NCI-H1417 (cell line): ENCODE measurements around the gene MELTF.
A peak's percentile ranks its signal among the peaks of the same experiment; 100 is the strongest.

Experiments used
- DNase-seq, 3 experiments: peaks; one replicate each; lab custom pipeline; 2025; lab: John Stamatoyannopoulos, UW

Gene MELTF

DNA sequence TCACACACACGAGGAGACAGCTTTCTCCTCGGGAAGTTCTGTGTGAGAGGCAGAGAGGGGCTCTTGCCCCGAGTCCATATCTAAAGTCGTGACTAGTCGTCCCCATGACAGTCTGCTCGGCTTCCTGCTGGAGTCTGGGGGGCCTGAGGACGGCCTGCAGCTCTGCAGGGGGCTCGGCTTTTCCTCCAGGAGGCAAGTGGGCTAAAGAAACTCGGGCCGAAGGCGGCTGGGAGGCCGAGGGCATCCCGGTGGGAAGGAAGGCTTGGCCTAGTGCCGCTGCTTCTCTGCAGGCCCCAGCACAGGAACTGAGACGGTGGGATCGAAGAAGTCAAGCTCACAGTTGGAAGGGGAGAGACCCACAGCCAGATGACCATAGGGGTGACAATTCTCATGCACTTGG, 35.6 kb downstream of the MELTF start:
- DNase-seq = no peak

DNA sequence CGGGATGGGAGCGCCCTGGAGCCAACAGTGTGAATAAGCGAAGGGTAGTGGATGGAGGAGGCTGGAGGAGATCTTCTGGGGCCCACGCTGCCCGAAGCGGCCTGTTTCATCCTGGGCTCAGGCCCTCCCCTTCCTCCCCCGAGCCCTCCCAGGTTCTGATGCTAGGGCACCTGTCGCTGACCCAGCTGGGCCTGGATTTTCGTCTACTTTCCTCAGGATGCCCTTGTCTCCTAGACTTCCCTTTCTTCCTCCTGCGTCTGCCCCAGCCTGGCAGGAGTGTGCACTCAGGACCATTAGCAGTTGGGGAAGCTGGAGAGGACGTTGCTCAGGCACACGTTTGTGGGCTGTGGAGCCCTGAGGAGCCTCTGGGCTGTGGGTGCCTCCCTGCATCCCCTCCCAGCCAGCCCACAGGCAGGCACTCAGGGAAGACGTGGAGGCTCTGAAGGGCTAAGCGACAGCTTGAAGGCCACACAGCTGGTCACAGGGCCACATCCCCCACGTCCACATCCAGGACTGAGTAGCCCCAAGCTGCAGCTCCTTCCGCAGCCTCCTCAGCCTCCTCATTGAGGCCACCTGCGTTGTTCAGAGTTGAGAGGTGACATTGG, 37.1 kb downstream of the MELTF start:
- no peak for DNase-seq

DNA sequence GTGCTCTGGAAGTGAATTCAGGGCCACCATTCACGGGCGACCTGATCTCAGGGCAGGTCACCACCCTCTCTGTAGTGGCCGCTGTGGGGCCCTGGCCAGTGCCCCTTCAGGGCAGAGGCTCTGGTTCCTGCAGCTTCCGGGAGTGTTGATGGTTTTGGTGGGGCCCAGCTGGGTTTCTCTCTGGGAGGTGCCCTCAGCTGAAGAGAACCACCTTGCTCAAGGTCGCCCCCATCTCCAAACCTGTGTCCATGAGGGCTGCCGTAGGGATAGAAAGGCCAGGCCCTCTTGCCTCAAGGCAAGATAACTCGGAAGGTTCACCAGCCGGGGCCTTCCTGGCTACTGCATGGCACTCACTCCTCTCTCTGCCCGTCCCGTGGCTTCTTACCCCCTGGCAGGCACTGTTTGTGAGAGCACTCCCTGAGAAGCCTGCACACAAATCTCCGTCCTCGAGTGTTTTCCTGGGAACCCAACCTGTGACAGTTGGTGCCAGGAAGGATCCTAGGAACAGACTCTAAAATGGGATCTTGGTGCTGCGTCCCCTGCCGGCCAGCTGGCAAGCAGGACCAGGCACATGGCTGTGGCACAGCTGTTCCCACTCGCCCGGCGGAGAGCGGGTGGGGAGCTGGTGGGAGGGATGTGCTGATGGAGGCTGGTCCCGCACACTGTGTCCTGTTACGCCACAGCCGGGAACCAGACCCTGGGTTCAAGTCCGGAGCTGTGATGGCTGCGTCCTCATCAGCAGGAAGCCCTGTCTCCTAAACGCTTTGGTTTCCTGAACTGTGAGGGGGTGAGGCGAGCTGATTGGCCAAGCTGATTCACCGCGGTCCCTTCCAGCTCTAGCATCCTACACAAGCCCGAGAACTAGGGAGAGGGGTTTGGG, 37.8 kb downstream of the MELTF start:
- DNase-seq = no peak

DNA sequence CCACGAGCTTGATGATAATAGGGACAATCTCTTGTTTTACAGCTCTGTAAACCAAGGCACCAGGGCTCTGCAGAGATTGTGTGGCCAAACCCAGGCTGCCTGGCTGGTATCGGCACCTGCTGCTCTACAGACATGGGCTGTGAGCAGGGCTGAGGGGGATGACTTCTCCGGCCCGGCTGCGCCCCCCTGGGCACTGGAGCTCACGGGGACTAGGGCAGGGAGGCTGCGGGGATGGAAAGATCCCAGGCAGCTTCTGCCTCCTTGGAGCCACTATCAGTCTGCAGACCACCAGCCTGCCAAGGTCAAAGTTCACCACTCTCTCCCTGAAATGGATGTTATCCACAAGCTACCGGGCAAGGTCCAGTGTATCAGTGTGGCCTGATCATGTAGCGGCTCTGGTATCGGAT, 39.0 kb downstream of the MELTF start:
- DNase-seq = no peak

DNA sequence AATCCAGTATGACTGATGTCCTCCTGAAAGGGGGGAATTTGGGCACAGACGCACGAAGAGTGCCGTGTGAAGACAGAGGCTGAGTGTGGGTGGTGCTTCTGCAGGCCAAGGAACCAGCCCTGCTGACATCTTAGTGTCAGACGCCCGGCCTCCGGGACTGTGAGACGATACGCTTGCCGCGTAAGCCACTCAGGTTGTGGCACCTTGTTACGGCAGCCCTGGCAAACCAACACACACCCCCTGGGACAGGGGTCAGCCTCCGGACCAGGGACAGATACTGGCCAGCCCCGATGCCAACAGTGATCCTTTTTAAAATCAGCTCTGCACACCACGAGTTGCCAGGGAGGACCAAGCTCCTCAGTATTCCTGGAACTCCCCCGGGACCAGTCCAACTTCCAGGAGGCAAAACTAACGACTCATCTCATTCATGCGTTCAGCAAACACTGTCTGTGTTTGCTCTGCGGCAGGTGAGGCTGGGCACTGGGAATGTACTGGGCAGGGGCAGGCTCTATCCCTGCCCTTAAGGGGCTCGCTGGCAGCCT, 39.8 kb downstream of the MELTF start:
- peak in 2 of 3 experiments; percentile 24 to 87 for DNase-seq

DNA sequence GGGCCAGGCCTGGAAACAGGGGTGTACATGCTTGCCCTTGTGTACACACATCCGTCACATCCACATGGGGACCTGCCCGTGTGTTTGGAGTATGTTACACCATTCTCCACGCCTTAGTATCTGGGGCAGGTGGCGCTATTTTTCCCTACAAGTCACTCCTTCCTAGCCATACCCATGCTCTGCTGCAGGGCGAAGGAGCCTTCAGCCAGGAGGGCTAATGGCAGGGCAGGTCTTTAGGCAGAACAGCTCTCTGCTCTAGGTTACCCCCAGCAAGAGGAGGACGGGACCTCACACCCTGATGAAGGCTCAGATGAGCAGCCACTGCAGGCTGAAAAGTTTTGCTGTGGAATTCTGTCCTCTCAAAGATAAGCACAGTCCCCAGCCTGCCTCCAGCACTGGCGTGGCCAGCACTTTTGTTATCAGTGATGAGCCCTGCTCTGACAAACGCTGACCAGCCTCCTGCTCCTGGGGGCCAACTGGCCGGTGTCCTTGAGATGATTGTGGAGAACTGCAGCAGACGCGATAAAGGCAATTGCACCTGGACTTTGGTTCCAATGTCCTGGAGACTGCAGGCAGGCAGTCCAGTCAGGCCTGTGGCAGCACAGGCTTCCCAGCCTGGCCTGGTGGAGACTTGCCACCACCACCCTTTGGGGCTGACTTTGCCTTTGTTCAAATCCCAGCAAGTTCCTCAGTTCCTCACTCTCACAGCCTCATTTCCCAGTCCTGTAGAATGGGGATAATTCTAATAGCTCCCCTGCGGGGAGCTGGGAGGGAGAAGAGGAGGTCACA, 41.2 kb downstream of the MELTF start:
- peak in 1 of 3 experiments; percentile 6 for DNase-seq

DNA sequence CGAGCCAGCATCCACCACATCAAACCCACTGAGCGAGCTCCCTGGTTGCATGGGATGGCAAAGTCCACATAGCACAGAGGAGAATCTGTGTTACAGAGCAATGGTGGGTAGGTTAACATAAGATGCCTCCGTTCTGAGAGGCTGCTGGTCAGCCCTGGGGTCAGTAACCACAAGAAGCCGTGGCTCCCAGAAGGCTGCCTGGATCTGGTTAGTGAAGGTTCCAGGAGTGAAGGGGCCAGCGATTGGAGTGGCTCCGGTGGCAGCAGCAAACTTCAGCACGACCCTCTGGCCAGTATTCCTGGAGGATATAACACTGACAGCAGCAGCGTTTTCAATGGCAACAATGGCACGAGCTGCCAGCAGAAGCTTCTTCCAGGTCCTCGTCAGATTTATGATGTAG, 42.6 kb downstream of the MELTF start:
- DNase-seq = no peak

DNA sequence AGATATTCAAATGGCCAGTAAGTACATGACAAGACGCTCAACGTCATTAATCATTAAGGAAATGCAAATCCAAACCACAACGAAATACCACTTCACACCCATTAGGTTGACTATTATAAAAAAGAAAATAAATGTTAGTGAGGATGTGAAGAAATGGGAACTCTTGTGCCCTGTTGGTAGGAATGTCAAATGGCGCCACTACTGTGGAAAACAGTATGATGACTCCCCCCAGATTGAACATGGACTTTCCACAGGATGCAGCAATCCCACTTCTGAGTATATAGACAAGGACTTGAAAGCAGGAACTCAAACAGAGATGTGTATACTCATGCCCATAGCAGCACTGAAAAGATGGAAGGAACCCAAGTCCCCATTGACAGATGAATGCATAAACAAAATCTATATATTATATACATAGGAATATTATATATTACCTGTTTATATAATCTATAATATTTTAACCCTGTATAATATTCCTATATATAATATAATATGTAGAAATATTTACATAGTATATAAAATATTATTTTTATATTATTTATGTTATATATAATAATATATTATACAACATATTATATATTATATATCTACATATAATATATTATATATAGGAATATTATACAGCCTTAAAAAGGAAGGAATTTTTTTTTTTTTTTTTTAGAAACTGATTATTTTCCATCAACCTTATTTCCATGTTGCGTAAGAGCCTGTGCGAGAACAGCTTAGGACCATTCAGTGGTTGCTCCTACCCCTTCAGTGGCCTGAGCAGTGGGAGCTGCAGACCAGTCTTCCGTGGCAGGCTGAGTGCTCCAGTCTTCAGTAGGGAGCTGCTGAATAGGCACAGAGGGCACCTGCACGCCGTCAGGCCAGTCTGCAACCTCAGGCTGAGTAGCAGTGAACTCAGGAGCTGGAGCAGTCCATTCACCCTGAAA, 43.4 kb downstream of the MELTF start:
- no peak for DNase-seq

DNA sequence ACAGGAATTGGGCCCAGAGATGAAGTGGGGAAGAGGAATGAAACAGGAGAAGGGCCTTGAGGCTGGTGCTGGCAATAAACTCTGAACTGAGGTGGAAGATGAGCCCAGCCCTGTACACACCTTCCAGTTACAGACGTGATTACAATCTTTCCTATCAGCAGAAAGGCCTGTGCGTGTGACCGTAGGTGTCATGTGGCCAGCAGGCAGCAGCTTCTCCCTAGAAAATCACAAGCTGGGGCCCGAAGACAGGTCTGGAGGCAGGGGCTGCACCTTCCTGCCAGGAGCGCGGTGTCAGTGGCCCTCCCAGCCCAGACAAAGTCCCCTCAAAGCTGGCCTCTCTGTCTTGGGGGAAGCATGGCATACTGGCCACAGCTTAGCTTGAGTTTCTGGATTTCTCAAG, 44.3 kb downstream of the MELTF start:
- no peak for DNase-seq

DNA sequence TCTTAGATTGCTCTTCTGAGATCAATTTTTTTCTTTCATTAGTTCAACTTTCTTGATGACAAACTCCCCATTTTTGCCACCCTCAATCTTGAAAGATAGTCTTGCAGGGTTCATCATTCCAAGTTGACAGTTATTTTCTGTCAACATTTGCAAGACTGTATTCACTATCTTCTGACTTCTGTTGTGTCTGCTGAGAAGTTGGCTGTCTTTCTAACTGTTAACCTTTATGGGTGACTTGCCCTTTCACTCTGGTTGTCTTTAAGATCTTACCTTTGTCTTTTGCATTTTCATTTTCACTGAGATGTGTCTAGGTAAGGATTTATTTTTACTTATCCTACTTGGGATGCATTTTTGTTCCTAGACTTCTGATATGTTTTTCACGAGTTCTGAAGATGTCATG, 46.4 kb downstream of the MELTF start:
- DNase-seq = no peak

DNA sequence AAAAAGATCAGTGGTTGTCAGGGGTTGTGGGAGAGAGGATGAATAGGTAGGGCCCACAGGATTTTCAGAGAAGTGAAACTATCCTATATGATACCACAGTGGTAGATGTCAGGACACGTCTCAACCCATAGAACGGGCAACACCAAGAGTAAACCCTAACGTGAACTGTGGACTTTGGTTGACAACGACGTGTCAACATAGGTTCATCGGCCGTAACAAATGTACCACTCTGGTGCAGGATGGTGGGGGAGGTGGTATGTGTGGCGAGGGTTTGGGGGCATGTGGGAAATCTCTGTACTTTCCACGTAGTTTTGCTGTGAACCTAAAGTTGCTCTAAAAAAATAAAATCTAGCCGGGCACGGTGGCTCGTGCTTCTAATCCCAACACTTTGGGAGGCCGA, 48.0 kb downstream of the MELTF start:
- no peak for DNase-seq

DNA sequence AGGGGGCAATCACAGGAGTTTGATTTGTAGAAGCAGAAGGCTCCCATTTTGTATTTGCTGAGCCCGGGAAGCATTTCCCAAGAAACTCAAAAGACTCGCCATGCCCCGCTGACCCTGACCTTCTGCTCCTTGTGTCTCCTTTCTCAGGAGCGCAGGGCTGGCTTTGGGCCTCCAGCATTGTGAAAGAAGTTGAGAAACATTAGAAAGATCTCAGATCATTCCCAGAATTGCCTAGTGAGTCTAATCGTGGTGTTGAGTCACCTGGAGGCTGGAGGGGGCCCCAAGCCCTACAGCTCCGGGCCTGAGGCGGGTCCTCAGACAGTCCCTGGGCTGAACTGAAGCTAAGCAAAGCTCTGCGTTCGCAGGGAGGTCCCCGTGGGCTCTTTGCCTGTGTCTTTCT, 50.1 kb downstream of the MELTF start:
- no peak for DNase-seq

DNA sequence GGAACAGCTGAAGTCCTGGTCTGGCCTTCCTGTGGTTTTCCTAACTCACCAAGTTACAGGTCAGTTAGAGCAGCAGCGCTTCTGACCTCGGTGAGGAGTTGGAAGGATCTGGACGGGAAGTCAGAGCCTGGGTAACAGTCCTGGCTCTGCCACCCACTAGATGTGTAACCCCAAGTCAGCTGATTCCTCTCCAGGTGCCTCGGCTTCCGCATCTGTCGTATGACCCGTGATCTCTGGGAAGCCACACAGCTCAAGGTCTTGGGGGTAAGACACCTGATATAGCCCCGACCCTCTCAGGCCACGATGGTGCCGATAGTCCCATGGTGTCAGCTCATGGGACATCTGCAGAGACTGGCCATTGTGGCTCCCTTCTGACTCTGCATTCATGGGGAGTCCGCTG, 52.7 kb downstream of the MELTF start:
- DNase-seq = no peak

DNA sequence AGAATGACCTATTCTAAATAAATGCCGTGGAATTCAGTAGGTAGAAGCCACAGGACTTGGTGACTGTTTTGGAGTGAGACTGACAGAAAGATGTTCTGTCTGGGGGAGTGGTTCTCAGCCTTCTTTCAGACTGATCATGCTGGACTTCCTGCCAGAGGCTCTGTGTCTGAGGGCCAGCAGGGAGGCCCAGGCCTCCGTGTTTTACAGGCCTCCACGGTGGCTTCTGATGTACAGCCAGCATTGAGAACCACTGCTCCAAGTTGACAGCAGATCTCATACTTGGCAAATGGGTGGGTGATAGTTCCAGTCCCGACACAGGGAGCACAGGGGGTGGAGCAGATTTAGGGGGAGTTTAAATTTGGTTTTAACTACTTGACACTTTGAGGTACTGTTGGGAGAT, 54.3 kb downstream of the MELTF start:
- DNase-seq = no peak

DNA sequence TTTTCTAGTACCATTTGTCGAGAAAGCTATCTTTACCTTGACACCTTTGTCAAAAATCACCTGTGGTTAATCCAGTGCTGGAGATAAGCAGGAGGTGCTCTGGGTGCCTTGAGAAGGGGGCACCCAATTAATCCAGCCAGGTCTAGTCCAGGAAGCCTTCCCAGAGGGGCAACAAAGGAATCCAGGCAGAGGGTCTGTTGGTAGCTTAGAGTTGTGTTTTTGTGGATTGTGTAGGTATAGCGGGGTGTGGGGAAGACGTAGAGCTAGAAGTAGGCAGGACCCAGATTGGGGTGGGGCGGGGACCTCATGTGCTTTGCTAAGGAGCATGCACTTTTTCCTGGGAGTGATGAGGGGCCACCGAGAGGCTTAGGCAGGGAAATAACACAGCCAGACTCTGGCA, 55.0 kb downstream of the MELTF start:
- DNase-seq = no peak

DNA sequence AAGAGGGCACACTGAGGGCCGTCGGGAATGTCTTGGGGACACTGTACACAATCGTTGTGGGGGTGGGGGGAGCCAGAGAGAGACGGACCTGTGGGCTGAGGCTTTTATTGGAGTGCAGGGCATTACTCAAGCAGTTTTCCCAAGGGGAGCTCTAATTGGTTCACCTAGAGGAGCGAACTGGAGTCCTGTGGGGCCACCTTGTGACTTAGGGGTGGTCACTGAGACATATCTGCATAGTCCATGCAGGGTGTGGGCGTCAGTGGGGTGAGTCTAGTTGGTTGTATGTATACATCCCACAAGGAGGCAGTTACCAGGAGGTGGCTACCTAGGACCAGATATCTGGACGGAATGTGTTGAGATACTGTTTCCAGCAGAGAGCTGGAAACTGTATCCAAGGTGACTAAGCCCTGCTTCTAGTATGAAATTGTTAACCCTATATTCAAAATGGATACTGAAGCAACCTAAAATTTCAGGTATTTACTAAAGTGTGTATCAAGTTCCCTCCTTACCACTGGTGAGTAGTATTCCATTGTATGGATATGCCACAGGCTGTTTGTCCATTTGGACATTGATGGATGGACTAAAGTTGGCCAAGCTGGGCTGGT, 58.4 kb downstream of the MELTF start:
- DNase-seq = peak in 1 of 3 experiments; percentile 16

DNA sequence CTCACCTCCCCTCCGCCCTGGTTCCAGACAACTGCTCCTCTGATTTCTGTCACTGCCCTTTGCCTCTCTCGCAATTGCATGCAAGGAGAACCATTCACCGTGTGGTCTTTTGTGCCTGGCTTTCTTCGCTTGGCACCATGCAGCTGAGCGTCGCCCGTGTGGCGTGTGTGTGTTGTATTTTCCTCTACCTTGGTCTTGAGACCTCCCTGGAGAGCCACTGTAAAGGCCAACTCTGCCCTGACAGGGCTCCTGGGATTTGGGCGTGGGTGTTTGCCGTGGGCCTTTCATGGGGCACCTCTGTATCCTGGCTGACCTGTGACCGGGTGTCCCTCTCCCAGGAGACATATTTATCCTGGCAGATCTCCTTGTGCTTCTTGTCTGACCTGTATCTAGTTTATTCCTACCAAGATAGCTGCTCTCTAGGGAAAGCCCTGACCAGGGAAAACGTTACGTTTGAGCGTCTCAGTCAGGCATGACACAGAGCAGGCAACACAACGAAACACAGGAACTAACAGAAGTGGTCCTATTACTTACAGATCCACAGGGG, 59.0 kb downstream of the MELTF start:
- peak in 1 of 3 experiments; percentile 37 for DNase-seq

DNA sequence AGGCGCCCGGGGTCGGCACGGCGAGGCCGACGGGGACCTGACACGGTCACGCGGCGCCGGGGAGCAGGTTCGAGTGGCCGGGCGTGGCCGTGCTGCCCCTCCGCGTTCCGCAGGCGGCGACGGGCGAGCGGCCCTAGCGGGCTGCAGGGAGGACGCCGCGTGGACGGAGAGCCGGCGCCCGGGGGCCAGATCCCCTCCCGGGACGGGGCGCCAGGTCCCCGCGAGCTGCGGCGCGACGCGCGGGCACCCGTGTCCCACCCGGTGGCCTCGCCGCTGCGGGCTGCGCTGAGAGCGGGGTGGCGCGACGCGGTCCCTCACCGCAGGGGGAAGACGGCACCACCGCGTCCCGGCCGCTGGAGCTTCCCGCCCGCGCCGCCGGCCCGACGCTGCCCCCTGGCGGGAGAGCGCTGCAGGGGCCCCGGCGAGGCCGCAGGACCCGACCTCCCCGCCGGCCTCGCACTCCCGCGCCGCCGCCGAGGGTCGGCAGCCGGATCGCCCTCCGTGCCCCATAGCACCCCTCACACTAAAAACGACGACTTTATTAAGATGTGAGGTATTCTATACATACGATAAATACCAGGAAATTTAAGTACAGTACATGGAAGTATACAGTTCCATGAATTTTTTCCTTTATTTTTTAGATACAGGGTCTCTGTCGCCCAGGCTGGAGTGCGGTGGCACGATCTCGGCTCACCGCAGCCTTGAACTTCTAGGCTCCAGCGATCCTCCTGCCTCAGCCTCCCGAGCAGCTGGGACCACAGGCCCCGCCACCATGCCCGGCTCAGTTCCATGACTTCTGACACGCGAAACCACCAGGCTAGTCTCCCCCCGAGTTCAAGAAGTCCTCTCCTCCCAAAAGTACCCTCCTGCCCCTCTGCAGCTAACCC, 59.7 kb downstream of the MELTF start:
- DNase-seq = peak; percentile 52 to 82 (median 73)

DNA sequence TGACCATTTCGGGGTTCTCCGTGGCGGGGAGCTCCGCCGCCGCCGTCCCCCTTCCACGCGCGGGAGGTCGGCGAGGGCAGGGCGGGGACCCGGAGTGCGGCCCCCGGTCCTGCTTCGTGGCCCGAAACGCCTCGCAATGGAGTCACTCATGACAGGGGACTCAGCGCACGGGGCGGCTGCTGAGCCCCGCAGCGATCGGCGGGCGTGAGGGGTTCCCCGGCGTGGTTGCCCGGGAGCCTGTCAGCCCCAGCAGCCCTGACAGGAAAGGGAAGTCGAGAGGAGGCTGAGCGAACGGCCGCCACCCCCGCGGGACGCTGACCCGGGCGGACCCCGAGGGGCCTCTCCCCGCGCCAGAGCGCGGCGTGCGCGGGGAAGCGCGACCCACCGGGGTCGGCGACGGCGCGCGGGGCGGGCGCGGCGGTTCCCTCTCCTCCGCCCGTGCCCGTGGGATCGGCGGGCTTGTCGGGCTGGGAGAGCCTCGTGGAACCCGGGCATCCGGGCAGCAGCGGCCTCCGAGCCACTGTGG, 60.4 kb downstream of the MELTF start:
- DNase-seq = peak in 1 of 3 experiments; percentile 56
